Endometrial microvascular endothelial cells (primary cell): ENCODE data around the gene GRB10. TPM values are rescaled to one million over a fixed set of nuclear protein-coding genes. Genes with fewer than 3 reads are reported as not detected.

Experiments used
- in situ Hi-C: cut with HindIII; loops from 2 replicates; pipeline ENCODE4 v1.10.0; 2017; ENCODE audit warnings: low sequenced_read_pairs, low pct_unique_long_range_greater_than_20kb; ENCODE audit errors: inconsistent ontology term
- total RNA-seq: library from RNA; depleted of rRNA; stranded (reverse); fragments of >200 nt; gene quantifications from one replicate; pipeline ENCODE4 v1.2.3, GENCODE V29; 2015; ENCODE audit errors: inconsistent ontology term

Gene GRB10
- total RNA-seq, 1 donor from 2014 or later: 73.5 TPM

- in situ Hi-C loops: no loop called here
Measured at GRCh38 chr7:50730446-50731400, 52.0 kb downstream of the GRB10 start.

- in situ Hi-C loops: no loop called here
Measured at GRCh38 chr7:50729962-50730361, 52.7 kb downstream of the GRB10 start.

- in situ Hi-C loops: no loop called here
Measured at GRCh38 chr7:50728184-50728583, 54.5 kb downstream of the GRB10 start.

GRCh38 chr7:50727711-50728110 lies 55.0 kb downstream of the GRB10 start:
- in situ Hi-C loops: no loop called here

- in situ Hi-C loops: no loop called here
Measured at GRCh38 chr7:50727072-50727471, 55.6 kb downstream of the GRB10 start.

- in situ Hi-C loops: no loop called here
Measured at GRCh38 chr7:50725774-50726173, 56.9 kb downstream of the GRB10 start.

- in situ Hi-C loops: no loop called here
Measured at GRCh38 chr7:50724526-50725520, 57.9 kb downstream of the GRB10 start.

- in situ Hi-C loops: no loop called here
Measured at GRCh38 chr7:50723888-50724287, 58.8 kb downstream of the GRB10 start.

GRCh38 chr7:50723173-50723572 lies 59.5 kb downstream of the GRB10 start:
- in situ Hi-C loops: no loop called here

- in situ Hi-C loops: no loop called here
Measured at GRCh38 chr7:50721661-50722259, 60.9 kb downstream of the GRB10 start.

- in situ Hi-C loops: no loop called here
Measured at GRCh38 chr7:50721160-50721559, 61.5 kb downstream of the GRB10 start.

- in situ Hi-C loops: no loop called here
Measured at GRCh38 chr7:50720295-50720694, 62.4 kb downstream of the GRB10 start.

GRCh38 chr7:50718876-50719275 lies 63.8 kb downstream of the GRB10 start:
- in situ Hi-C loops: no loop called here

GRCh38 chr7:50718311-50718710 lies 64.4 kb downstream of the GRB10 start:
- in situ Hi-C loops: no loop called here

- in situ Hi-C loops: no loop called here
Measured at GRCh38 chr7:50717181-50717580, 65.5 kb downstream of the GRB10 start.

- in situ Hi-C loops: no loop called here
Measured at GRCh38 chr7:50714857-50715256, 67.8 kb downstream of the GRB10 start.

GRCh38 chr7:50713123-50713965 lies 69.4 kb downstream of the GRB10 start:
- in situ Hi-C loops: no loop called here
